HCT116 (cell line): ENCODE measurements around the gene PDCD1LG2. TPM values are rescaled to one million over a fixed set of nuclear protein-coding genes. Genes with fewer than 3 reads are reported as not detected.

Experiments
- ATAC-seq: fragments of 200-7000 bp; cut with Tn5 transposase; 2 replicates; pipeline ENCODE4 v1.9.1; 2020; ENCODE audit warnings: mild to moderate bottlenecking, moderate library complexity
- BruUV-seq: library from RNA; stranded (reverse); fragments of 400-500 nt; replicated peaks from 2 replicates; lab custom pipeline; 2021; lab: Mats Ljungman, UMichigan
- CTCF ChIA-PET: fragments of 300-600 bp; sonication (Branson Sonifier 250); formaldehyde crosslinking; loops from one replicate; lab custom pipeline; 2021; ENCODE audit warnings: antibody characterized with exemption; lab: Charles Lee
- POLR2A ChIA-PET: fragments of 300-600, 350-600 bp; sonication (Branson Sonifier 250); formaldehyde crosslinking; loops from one replicate; lab custom pipeline; 2021; ENCODE audit warnings: antibody characterized with exemption; lab: Charles Lee
- RAD21 ChIA-PET, 2 experiments: fragments of 300-600 bp; sonication (Branson Sonifier 250); formaldehyde crosslinking; loops; one replicate each; lab custom pipeline; 2023; ENCODE audit warnings: low total read pairs in 2 of 2; ENCODE audit not compliant: uncharacterized antibody in 2 of 2, unreplicated experiment in 2 of 2, low non-redundant PET in 1 of 2; lab: Charles Lee
- DNase-seq: peaks from one replicate; pipeline ENCODE4 v3.0.0-alpha.2; 2010; ENCODE audit warnings: low read depth, low spot score
- H2AFZ ChIP-seq: fragments of 200-600 bp; shearing (Covaris generic), sonication (generic); 2 replicates; pipeline ENCODE4 v1.6.1; 2017; ENCODE audit warnings: low read depth, mixed run types, mixed read lengths, antibody characterized with exemption, low read length; ENCODE audit not compliant: poor library complexity, severe bottlenecking
- H3K27ac ChIP-seq: 2 replicates; pipeline ENCODE4 v1.5.1; 2012; ENCODE audit warnings: low read depth, low read length
- H3K27me3 ChIP-seq: fragments of 200-600 bp; sonication (generic); 2 replicates; pipeline ENCODE4 v1.6.1; 2016; ENCODE audit warnings: mixed run types, low read length, mixed read lengths; ENCODE audit not compliant: insufficient read depth
- H3K36me3 ChIP-seq, 2 experiments: fragments of 200-500 bp in 1 of 2; fragments of 200-600 bp in 1 of 2; sonication (Bioruptor generic) in 1 of 2; sonication (generic) in 1 of 2; 2 replicates each; pipeline versions ENCODE4 v1.5.1 to v1.6.1; 2014 to 2016; ENCODE audit warnings: low read length in 2 of 2, inconsistent platforms in 1 of 2, mixed read lengths in 1 of 2, mixed run types in 1 of 2; ENCODE audit not compliant: insufficient read depth in 2 of 2, control insufficient read depth in 1 of 2
- H3K4me1 ChIP-seq, 2 experiments: fragments of 200-600 bp in 1 of 2; sonication (generic) in 1 of 2; 2 replicates each; pipeline versions ENCODE4 v1.5.1 to v1.6.1; 2012 to 2017; ENCODE audit warnings: low read length in 2 of 2, inconsistent platforms in 1 of 2, mild to moderate bottlenecking in 1 of 2, mixed read lengths in 1 of 2, mixed run types in 1 of 2, moderate library complexity in 1 of 2; ENCODE audit not compliant: insufficient read depth in 2 of 2, control insufficient read depth in 1 of 2
- H3K4me2 ChIP-seq: fragments of 200-600 bp; sonication (generic); 2 replicates; pipeline ENCODE4 v1.6.1; 2017; ENCODE audit warnings: mixed run types, low read length, mixed read lengths
- H3K4me3 ChIP-seq, 2 experiments: fragments of 200-600 bp in 1 of 2; sonication (generic) in 1 of 2; replicated peaks in 1 of 2; 2 replicates each; pipeline ENCODE4 v1.5.1; 2011 to 2016; ENCODE audit warnings: low read length in 2 of 2, control low read depth in 1 of 2, low read depth in 1 of 2, mild to moderate bottlenecking in 1 of 2, mixed read lengths in 1 of 2, mixed run types in 1 of 2
- H3K79me2 ChIP-seq: fragments of 200-600 bp; sonication (generic); 2 replicates; pipeline ENCODE4 v1.6.1; 2017; ENCODE audit warnings: mild to moderate bottlenecking, mixed run types, low read length, moderate library complexity, mixed read lengths; ENCODE audit not compliant: insufficient read depth
- H3K9ac ChIP-seq: fragments of 200-600 bp; sonication (generic); 2 replicates; pipeline ENCODE4 v1.6.1; 2016; ENCODE audit warnings: low read length, mixed read lengths
- H3K9me2 ChIP-seq: fragments of 200-600 bp; sonication (generic), shearing (Covaris generic); 2 replicates; pipeline ENCODE4 v1.6.1; 2017; ENCODE audit warnings: mixed run types, mild to moderate bottlenecking, moderate library complexity; ENCODE audit not compliant: insufficient read depth
- H3K9me3 ChIP-seq, 2 experiments: fragments of 200-500 bp in 1 of 2; fragments of 200-600 bp in 1 of 2; sonication (Bioruptor generic) in 1 of 2; sonication (generic) in 1 of 2; 2 replicates each; pipeline ENCODE4 v1.6.1; 2014 to 2017; ENCODE audit warnings: low read length in 2 of 2, mixed read lengths in 2 of 2, inconsistent platforms in 1 of 2, low read depth in 1 of 2, mild to moderate bottlenecking in 1 of 2, mixed run types in 1 of 2, moderate library complexity in 1 of 2; ENCODE audit not compliant: control insufficient read depth in 1 of 2, insufficient read depth in 1 of 2
- H4K20me1 ChIP-seq: fragments of 200-600 bp; sonication (generic), shearing (Covaris generic); 2 replicates; pipeline ENCODE4 v1.6.1; 2017; ENCODE audit warnings: mixed run types, mild to moderate bottlenecking, moderate library complexity; ENCODE audit not compliant: insufficient read depth
- EGR1 ChIP-seq: IDR thresholded peaks from 2 replicates; pipeline ENCODE4 v1.6.1; 2012; ENCODE audit warnings: low read depth
- ELF1 ChIP-seq: IDR thresholded peaks from 2 replicates; pipeline ENCODE4 v1.6.1; 2012; ENCODE audit warnings: low read depth, borderline replicate concordance
- FOSL1 ChIP-seq: IDR thresholded peaks from 2 replicates; pipeline ENCODE4 v1.6.1; 2012; ENCODE audit warnings: low read depth
- MAX ChIP-seq: IDR thresholded peaks from 2 replicates; pipeline ENCODE4 v1.6.1; 2012
- REST ChIP-seq: IDR thresholded peaks from 2 replicates; pipeline ENCODE4 v1.6.1; 2012; ENCODE audit warnings: low read depth
- SP1 ChIP-seq: IDR thresholded peaks from 2 replicates; pipeline ENCODE4 v1.6.1; 2012; ENCODE audit warnings: low read depth
- YY1 ChIP-seq: IDR thresholded peaks from 2 replicates; pipeline ENCODE4 v1.6.1; 2011; ENCODE audit warnings: low read length, low read depth, moderate library complexity, mild to moderate bottlenecking; ENCODE audit not compliant: insufficient replicate concordance; ENCODE audit errors: extremely low read depth
- ZFX ChIP-seq: fragments of 450-650 bp; IDR thresholded peaks from 2 replicates; pipeline ENCODE4 v1.6.1; 2017
- ZNF274 ChIP-seq: fragments of 200-500 bp; sonication (Bioruptor generic); IDR thresholded peaks from 2 replicates; pipeline ENCODE4 v1.6.1; 2014; ENCODE audit warnings: mild to moderate bottlenecking, low read depth, low read length, inconsistent platforms
- intact Hi-C: fragments of 100-400 bp; cut with micrococcal nuclease; formaldehyde crosslinking; loops from 2 replicates; pipeline ENCODE4 v1.10.0; 2022
- total RNA-seq: library from RNA; stranded (reverse); gene quantifications from one replicate; pipeline ENCODE4 v1.2.1, GENCODE V29; 2021; ENCODE audit not compliant: unreplicated experiment

PDCD1LG2 gene
- total RNA-seq, 1 experiment from 2014 or later, result not detected

- Histone ChIP-seq H3K4me1 (no peaks in the 10 kb centered on the region), H3K79me2 (no peaks in the 10 kb centered on the region), H2AFZ (no peak overlapping the region), H3K9me2 (no peaks in the 10 kb centered on the region), H3K4me2 (no peak overlapping the region), H4K20me1 (no peaks in the 10 kb centered on the region)
- POLR2A ChIA-PET, result no interaction called here
- no peak for ATAC-seq
- no TSS peak for BruUV-seq
- intact Hi-C loops, result loop anchor here (10.0 kb wide), 1 partner anchor 56 kb away; no protein-coding TSS in a partner anchor
- TF ChIP-seq REST (no peak), ZNF274 (no peak), MAX (no peak), EGR1 (no peak), YY1 (no peak), SP1 (no peak), ELF1 (no peak), FOSL1 (no peak), ZFX (no peak)
- TF ChIP-seq, all 23 proteins: peak for 0
- no peak overlapping the region for H3K27ac ChIP-seq
- RAD21 ChIA-PET, result no interaction called here
- H3K36me3 ChIP-seq, result no peaks in the 10 kb centered on the region
- no peaks in the 10 kb centered on the region for H3K9me3 ChIP-seq
- H3K9ac ChIP-seq, result no peak overlapping the region
- CTCF ChIA-PET, result no interaction called here
- DNase-seq, result no peak
- no peak overlapping the region for H3K4me3 ChIP-seq
- H3K27me3 ChIP-seq, result no peaks in the 10 kb centered on the region
Measured at GRCh38 chr9:5518937-5519319, 8.6 kb downstream of the PDCD1LG2 start.
